IMR-90 (cell line): Measurements from ENCODE around the gene SPPL2B. TPM values are rescaled to one million over a fixed set of nuclear protein-coding genes. Genes with fewer than 3 reads are reported as not detected.

Experiments
- ATAC-seq: fragments of 200-7000 bp; cut with Tn5 transposase; 2 replicates; pipeline ENCODE4 v1.9.1; 2020; ENCODE audit warnings: low read depth, mild to moderate bottlenecking, moderate library complexity
- BruUV-seq: library from RNA; stranded (reverse); fragments of 400-500 nt; replicated peaks from 2 replicates; lab custom pipeline; 2021; lab: Mats Ljungman, UMichigan
- CTCF ChIA-PET: fragments of 300-600 bp; formaldehyde crosslinking; extraction: SDS; loops from one replicate; lab custom pipeline; 2021; ENCODE audit warnings: antibody characterized with exemption; lab: Yijun Ruan, JAX
- POLR2A ChIA-PET: fragments of 300-600 bp; sonication (Branson Sonifier 250); formaldehyde crosslinking; loops from one replicate; lab custom pipeline; 2022; ENCODE audit warnings: antibody characterized with exemption; ENCODE audit not compliant: unreplicated experiment; lab: Charles Lee
- DNase-seq: peaks from one replicate; pipeline ENCODE4 v3.0.0; 2013
- H2AFZ ChIP-seq: replicated peaks from 2 replicates; pipeline ENCODE3; 2013; ENCODE audit warnings: low read length, mild to moderate bottlenecking; ENCODE audit not compliant: poor library complexity
- H2AK5ac ChIP-seq: 2 replicates; pipeline ENCODE4 v1.6.1; 2013; ENCODE audit warnings: low read depth, low read length, inconsistent platforms
- H2AK9ac ChIP-seq: replicated peaks from 2 replicates; pipeline ENCODE3; 2013; ENCODE audit warnings: mild to moderate bottlenecking, low read depth, low read length, moderate library complexity; ENCODE audit not compliant: poor library complexity
- H2BK120ac ChIP-seq: 2 replicates; pipeline ENCODE4 v1.6.1; 2013; ENCODE audit warnings: low read depth, low read length, inconsistent platforms
- H2BK15ac ChIP-seq: 3 replicates; pipeline ENCODE4 v1.6.1; 2013; ENCODE audit warnings: low read depth, low read length, inconsistent platforms
- H2BK20ac ChIP-seq: 2 replicates; pipeline ENCODE4 v1.6.1; 2013; ENCODE audit warnings: low read depth, mild to moderate bottlenecking, inconsistent platforms, low read length, moderate library complexity
- H2BK5ac ChIP-seq: 2 replicates; pipeline ENCODE4 v1.6.1; 2013; ENCODE audit warnings: mild to moderate bottlenecking, low read depth, low read length, inconsistent platforms; ENCODE audit not compliant: poor library complexity, severe bottlenecking
- H3K14ac ChIP-seq: replicated peaks from 2 replicates; pipeline ENCODE4 v1.6.1; 2013; ENCODE audit warnings: low read depth, low read length, inconsistent platforms
- H3K18ac ChIP-seq: 2 replicates; pipeline ENCODE4 v1.6.1; 2013; ENCODE audit warnings: low read depth, low read length, control low read depth
- H3K23ac ChIP-seq: 2 replicates; pipeline ENCODE4 v1.6.1; 2013; ENCODE audit warnings: low read depth, low read length, inconsistent platforms
- H3K27ac ChIP-seq: 2 replicates; pipeline ENCODE4 v1.5.1; 2013; ENCODE audit warnings: mild to moderate bottlenecking, control low read depth, low read length; ENCODE audit not compliant: insufficient read depth
- H3K27me3 ChIP-seq: 2 replicates; pipeline ENCODE4 v1.6.1; 2013; ENCODE audit warnings: low read length; ENCODE audit not compliant: control insufficient read depth, insufficient read depth
- H3K36me3 ChIP-seq: 2 replicates; pipeline ENCODE4 v1.6.1; 2013; ENCODE audit warnings: low read length, mixed read lengths; ENCODE audit not compliant: control insufficient read depth, insufficient read depth
- H3K4ac ChIP-seq: 2 replicates; pipeline ENCODE4 v1.6.1; 2013; ENCODE audit warnings: low read depth, low read length, inconsistent platforms
- H3K4me1 ChIP-seq: 2 replicates; pipeline ENCODE4 v1.6.1; 2013; ENCODE audit warnings: low read length, mixed read lengths; ENCODE audit not compliant: control insufficient read depth, insufficient read depth
- H3K4me2 ChIP-seq: 2 replicates; pipeline ENCODE4 v1.6.1; 2013; ENCODE audit warnings: low read depth, mild to moderate bottlenecking, control low read depth, low read length, moderate library complexity
- H3K4me3 ChIP-seq: 2 replicates; pipeline ENCODE4 v1.5.1; 2013; ENCODE audit warnings: low read depth, mild to moderate bottlenecking, control low read depth, low read length, moderate library complexity; ENCODE audit not compliant: insufficient read depth
- H3K56ac ChIP-seq: 2 replicates; pipeline ENCODE4 v1.6.1; 2013; ENCODE audit warnings: low read length, inconsistent platforms; ENCODE audit not compliant: insufficient read depth; ENCODE audit errors: extremely low read depth
- H3K79me1 ChIP-seq, 2 experiments: 2 replicates each; pipeline ENCODE4 v1.6.1; 2013; ENCODE audit warnings: low read length in 2 of 2, inconsistent platforms in 1 of 2, low read depth in 1 of 2
- H3K9ac ChIP-seq: 2 replicates; pipeline ENCODE4 v1.6.1; 2013; ENCODE audit warnings: low read depth, low read length, control low read depth
- H3K9me1 ChIP-seq: 2 replicates; pipeline ENCODE4 v1.6.1; 2013; ENCODE audit warnings: low read length, inconsistent platforms; ENCODE audit not compliant: insufficient read depth
- H3K9me3 ChIP-seq: 2 replicates; pipeline ENCODE4 v1.6.1; 2013; ENCODE audit warnings: low read length; ENCODE audit not compliant: control insufficient read depth, insufficient read depth
- H4K20me1 ChIP-seq: 2 replicates; pipeline ENCODE4 v1.6.1; 2013; ENCODE audit warnings: low read length, inconsistent platforms; ENCODE audit not compliant: insufficient read depth
- H4K5ac ChIP-seq: 2 replicates; pipeline ENCODE4 v1.6.1; 2013; ENCODE audit warnings: mild to moderate bottlenecking, low read depth, low read length, control low read depth
- H4K8ac ChIP-seq, 2 experiments: 2 replicates each; pipeline ENCODE4 v1.6.1; 2013; ENCODE audit warnings: low read depth in 2 of 2, low read length in 2 of 2, control low read depth in 1 of 2, inconsistent platforms in 1 of 2
- H4K91ac ChIP-seq: 2 replicates; pipeline ENCODE4 v1.6.1; 2013; ENCODE audit warnings: low read depth, low read length, inconsistent platforms; ENCODE audit not compliant: insufficient read depth
- FOS ChIP-seq: fragments of 150-350 bp; IDR thresholded peaks from 2 replicates; pipeline ENCODE4 v1.6.1; 2016; ENCODE audit warnings: low read depth, low read length
- MAFK ChIP-seq: IDR thresholded peaks from 2 replicates; pipeline ENCODE4 v1.6.1; 2012; ENCODE audit warnings: low read depth, low read length, improper control_type of control experiment
- NFE2L2 ChIP-seq: fragments of 150-350 bp; IDR thresholded peaks from 2 replicates; pipeline ENCODE4 v1.6.1; 2016; ENCODE audit warnings: low read depth, mild to moderate bottlenecking, low read length
- SMC3 ChIP-seq: fragments of 150-350 bp; IDR thresholded peaks from 2 replicates; pipeline ENCODE4 v1.6.1; 2016; ENCODE audit warnings: low read depth, mild to moderate bottlenecking, antibody characterized with exemption, low read length, moderate library complexity
- WGBS, 2 experiments: methylation state at CpG; one replicate each; pipeline versions ENCODE4 v1.1.5 to v1.1.7; 2013; ENCODE audit warnings: missing lambda C conversion rate in 2 of 2; ENCODE audit not compliant: insufficient read length in 1 of 2; ENCODE audit errors: extremely low coverage in 2 of 2; 5-methylcytosine and 5-hydroxymethylcytosine counted together
- dilution Hi-C: fragments of 300-500 bp; cut with HindIII; formaldehyde crosslinking; loops from one replicate; pipeline ENCODE4 v1.14.3; 2018; ENCODE audit warnings: low sequenced_read_pairs; ENCODE audit not compliant: unreplicated experiment
- in situ Hi-C: fragments of 300-500 bp; cut with MboI; formaldehyde crosslinking; loops from 3 replicates; pipeline ENCODE4 v1.14.3; 2019; ENCODE audit warnings: low sequenced_read_pairs, inconsistent platforms, mixed read lengths
- intact Hi-C: fragments of 100-400 bp; cut with micrococcal nuclease; formaldehyde crosslinking; loops from 2 replicates; pipeline ENCODE4 v1.10.0; 2022
- polyA plus RNA-seq, 3 experiments: library from polyadenylated mRNA; depleted of rRNA; stranded (reverse); fragments of >200 nt; gene quantifications; 2 replicates each; pipeline ENCODE4 v1.2.3, GENCODE V29; 2012; ENCODE audit warnings: low replicate concordance in 1 of 3
- total RNA-seq: library from RNA; depleted of rRNA; stranded (reverse); fragments of >200 nt; gene quantifications from 2 replicates; pipeline ENCODE4 v1.2.3, GENCODE V29; 2012
- TF ChIP-seq, protein P1 (sequence below): fragments of 150-350 bp; IDR thresholded peaks from 2 replicates; pipeline ENCODE4 v1.6.1; 2017; ENCODE audit warnings: mild to moderate bottlenecking, antibody characterized with exemption, low read length, low read depth
- TF ChIP-seq, protein P2 (sequence below): conservative IDR thresholded peaks from 2 replicates; pipeline ENCODE4 v1.5.1; 2012; ENCODE audit warnings: mild to moderate bottlenecking, low read depth, low read length, improper control_type of control experiment

The SPPL2B gene
- total and polyA plus RNA-seq, 2 of the 4 experiments (the other 2 are of a cell fraction), result 3.4 to 45.7 TPM

DNA sequence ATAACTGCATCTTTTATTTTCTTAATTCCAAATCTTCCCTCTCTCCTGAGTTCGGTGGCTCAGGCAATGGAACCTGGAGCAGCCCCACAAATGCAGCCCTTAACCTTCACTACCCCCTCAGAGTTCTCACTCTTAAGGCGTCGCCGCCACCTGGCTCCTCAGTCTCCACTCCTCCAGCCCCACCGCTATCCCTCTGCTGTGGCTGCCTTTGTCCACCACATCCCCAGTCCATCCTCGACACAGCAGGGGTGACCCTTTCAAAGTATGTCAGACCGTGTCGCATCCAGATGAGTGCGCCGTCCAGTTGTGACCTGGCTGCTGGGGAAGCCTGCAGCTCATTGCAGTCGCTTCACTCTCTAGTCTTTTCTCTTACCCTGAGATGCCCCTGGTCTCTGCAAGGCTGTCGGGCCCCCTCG is 1.0 kb downstream of the SPPL2B start:
- in situ Hi-C loops (no loop called here), dilution Hi-C loops (no loop called here), intact Hi-C loops (loop anchor here (2.0 to 5.0 kb wide), 3 partner anchors 63 to 307 kb away; no protein-coding TSS in a partner anchor)
- DNase-seq (no peak), ATAC-seq (no peak)
- peak overlapping the region; percentile 70 for H3K23ac ChIP-seq
- no peak overlapping the region for H3K18ac ChIP-seq
- H3K4ac ChIP-seq, result peak overlapping the region; percentile 85
- H2AFZ ChIP-seq, result no peak overlapping the region
- H2BK15ac ChIP-seq, result no peak overlapping the region
- ChIA-PET CTCF (no interaction called here), POLR2A (no interaction called here)
- H3K36me3 ChIP-seq, result peaks cover 14% of the 10 kb centered on the region
- H3K9ac ChIP-seq, result peak overlapping the region; percentile 64
- TF ChIP-seq MAFK (no peak), NFE2L2 (no peak), FOS (no peak), SMC3 (no peak)
- TF ChIP-seq, protein P1, sequence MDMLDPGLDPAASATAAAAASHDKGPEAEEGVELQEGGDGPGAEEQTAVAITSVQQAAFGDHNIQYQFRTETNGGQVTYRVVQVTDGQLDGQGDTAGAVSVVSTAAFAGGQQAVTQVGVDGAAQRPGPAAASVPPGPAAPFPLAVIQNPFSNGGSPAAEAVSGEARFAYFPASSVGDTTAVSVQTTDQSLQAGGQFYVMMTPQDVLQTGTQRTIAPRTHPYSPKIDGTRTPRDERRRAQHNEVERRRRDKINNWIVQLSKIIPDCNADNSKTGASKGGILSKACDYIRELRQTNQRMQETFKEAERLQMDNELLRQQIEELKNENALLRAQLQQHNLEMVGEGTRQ, result no peak
- TF ChIP-seq, protein P2, sequence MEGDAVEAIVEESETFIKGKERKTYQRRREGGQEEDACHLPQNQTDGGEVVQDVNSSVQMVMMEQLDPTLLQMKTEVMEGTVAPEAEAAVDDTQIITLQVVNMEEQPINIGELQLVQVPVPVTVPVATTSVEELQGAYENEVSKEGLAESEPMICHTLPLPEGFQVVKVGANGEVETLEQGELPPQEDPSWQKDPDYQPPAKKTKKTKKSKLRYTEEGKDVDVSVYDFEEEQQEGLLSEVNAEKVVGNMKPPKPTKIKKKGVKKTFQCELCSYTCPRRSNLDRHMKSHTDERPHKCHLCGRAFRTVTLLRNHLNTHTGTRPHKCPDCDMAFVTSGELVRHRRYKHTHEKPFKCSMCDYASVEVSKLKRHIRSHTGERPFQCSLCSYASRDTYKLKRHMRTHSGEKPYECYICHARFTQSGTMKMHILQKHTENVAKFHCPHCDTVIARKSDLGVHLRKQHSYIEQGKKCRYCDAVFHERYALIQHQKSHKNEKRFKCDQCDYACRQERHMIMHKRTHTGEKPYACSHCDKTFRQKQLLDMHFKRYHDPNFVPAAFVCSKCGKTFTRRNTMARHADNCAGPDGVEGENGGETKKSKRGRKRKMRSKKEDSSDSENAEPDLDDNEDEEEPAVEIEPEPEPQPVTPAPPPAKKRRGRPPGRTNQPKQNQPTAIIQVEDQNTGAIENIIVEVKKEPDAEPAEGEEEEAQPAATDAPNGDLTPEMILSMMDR, result no peak
- H3K4me1 ChIP-seq, result peaks cover 4% of the 10 kb centered on the region
- H4K91ac ChIP-seq, result no peak overlapping the region
- no peaks in the 10 kb centered on the region for H3K9me3 ChIP-seq
- H3K4me3 ChIP-seq, result peak overlapping the region; percentile 94
- no TSS peak for BruUV-seq
- H3K9me1 ChIP-seq, result no peaks in the 10 kb centered on the region
- 60% methylated on average over 2 of the region's 13 CpGs; no CpG with 5 or more reads in 1 of the 2 experiments for WGBS, 2 experiments
- no peak overlapping the region for H2BK120ac ChIP-seq
- no peak overlapping the region for H2BK20ac ChIP-seq
- H3K56ac ChIP-seq, result peak overlapping the region; percentile 17; the same call in 1 of the 2 replicates
- H4K5ac ChIP-seq, result no peak overlapping the region
- peaks cover 34 to 79% of the 10 kb centered on the region in 2 experiments for H3K79me1 ChIP-seq
- peak overlapping the region; percentile 25 to 81; a peak in 2 of 4 replicates for H4K8ac ChIP-seq
- peaks cover 41% of the 10 kb centered on the region for H4K20me1 ChIP-seq
- H2AK5ac ChIP-seq, result peak overlapping the region; percentile 78
- no peak overlapping the region for H2BK5ac ChIP-seq
- H3K27ac ChIP-seq, result no peak overlapping the region
- peak overlapping the region; percentile 100 for H2AK9ac ChIP-seq
- H3K4me2 ChIP-seq, result peak overlapping the region; percentile 84
- H3K14ac ChIP-seq, result peak overlapping the region; percentile 78; the same call in 1 of the 2 replicates
- no peaks in the 10 kb centered on the region for H3K27me3 ChIP-seq
